ENCODE results near the gene BACH2. TPM values are rescaled to one million over a fixed set of nuclear protein-coding genes. Genes with fewer than 3 reads are reported as not detected.

BACH2 gene
- total and polyA plus RNA-seq, 10 of the 15 experiments (the other 5 are each of a cell fraction or from before 2014, with no cell fraction given) = 0.03 to 0.28 (median 0.04) TPM; not detected in 3

DNA sequence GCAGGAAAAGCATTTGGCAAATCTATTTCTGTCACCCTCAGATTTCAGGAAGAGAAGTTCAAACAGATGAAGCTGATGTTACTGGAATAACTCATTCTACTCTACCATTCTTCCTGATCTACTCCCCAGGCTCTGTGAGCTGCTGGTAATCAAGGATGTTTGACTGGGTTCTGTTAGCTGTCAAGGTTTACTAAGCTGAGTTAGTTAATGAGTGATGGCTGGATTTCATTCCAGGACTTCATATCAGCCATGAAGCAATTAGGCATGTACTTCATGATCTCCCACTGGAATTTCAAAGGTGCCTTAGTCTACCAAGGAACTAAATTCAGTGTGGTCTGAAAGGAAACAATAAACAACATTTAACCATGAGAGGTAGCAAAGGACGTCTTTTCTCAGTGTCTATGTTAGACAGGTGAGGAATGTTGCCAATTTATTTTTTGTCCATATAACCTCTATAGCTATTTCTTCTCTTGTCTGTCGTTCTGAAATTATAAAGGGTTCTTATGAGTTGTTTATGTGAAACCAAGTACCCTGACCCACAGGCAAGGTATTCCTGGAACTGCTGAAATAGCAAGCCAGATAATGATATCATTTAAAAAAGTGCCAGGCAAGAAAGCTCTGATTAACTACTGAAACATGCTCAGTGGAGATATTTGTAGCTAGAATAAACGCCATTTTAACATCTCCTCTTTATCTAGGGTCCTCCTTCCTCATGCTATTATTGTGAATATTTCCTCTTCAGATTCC lies 112.9 kb downstream of the BACH2 start:
- Histone ChIP-seq H3K9me3 (replicated peaks; ENCODE audit: control insufficient read depth, insufficient read depth, low read length) (peaks cover 3% of the 10 kb centered on the region; the same call in 2 of the 3 replicates), H3K36me3 (ENCODE audit: control insufficient read depth in 2 of 2, insufficient read depth in 2 of 2, low read length in 1 of 2) (no peaks in the 10 kb centered on the region), H3K4me1 (ENCODE audit: control insufficient read depth, insufficient read depth, low read length) (no peaks in the 10 kb centered on the region), H3K27me3 (replicated peaks in 1 of 2; ENCODE audit: control insufficient read depth in 2 of 2, insufficient read depth in 2 of 2, low read length in 1 of 2) (peaks cover 2 to 14% of the 10 kb centered on the region in 2 experiments; a peak in 3 of 4 replicates), H3K9ac (ENCODE audit: control insufficient read depth, insufficient read depth, low read length) (no peak overlapping the region), H2AFZ (ENCODE audit: control insufficient read depth, low read depth, low read length) (no peak overlapping the region), H3K4me2 (ENCODE audit: control insufficient read depth, insufficient read depth) (no peak overlapping the region), H3K27ac (ENCODE audit: control insufficient read depth, insufficient read depth) (no peak overlapping the region), H3K4me3 (no peak overlapping the region), H3K79me2 (ENCODE audit: control insufficient read depth, insufficient read depth, low read length) (no peaks in the 10 kb centered on the region), H4K20me1 (ENCODE audit: control insufficient read depth, insufficient read depth) (no peaks in the 10 kb centered on the region; the same call in 1 of the 2 replicates)
- no peak for ATAC-seq
- WGBS (ENCODE audit: insufficient coverage, insufficient replicate concordance, low lambda C conversion rate, missing lambda C conversion rate) = 3% methylated on average over 3 of the region's 3 CpGs
- no peak for DNase-seq (ENCODE audit: low read depth, low spot score)
- SMC1A ChIA-PET (ENCODE audit: uncharacterized antibody, unreplicated experiment) = interaction anchor here (0.8 to 1.4 kb wide), 4 partner anchors 11 to 243 kb away, joined by 3 to 4 read pairs (median 3); no protein-coding TSS in a partner anchor
- TF ChIP-seq FOXK2 (IDR thresholded peaks at IDR 0.05) = no peak
- TF ChIP-seq, protein P1, sequence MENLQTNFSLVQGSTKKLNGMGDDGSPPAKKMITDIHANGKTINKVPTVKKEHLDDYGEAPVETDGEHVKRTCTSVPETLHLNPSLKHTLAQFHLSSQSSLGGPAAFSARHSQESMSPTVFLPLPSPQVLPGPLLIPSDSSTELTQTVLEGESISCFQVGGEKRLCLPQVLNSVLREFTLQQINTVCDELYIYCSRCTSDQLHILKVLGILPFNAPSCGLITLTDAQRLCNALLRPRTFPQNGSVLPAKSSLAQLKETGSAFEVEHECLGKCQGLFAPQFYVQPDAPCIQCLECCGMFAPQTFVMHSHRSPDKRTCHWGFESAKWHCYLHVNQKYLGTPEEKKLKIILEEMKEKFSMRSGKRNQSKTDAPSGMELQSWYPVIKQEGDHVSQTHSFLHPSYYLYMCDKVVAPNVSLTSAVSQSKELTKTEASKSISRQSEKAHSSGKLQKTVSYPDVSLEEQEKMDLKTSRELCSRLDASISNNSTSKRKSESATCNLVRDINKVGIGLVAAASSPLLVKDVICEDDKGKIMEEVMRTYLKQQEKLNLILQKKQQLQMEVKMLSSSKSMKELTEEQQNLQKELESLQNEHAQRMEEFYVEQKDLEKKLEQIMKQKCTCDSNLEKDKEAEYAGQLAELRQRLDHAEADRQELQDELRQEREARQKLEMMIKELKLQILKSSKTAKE (IDR thresholded peaks at IDR 0.05; ENCODE audit: low read depth, poor library complexity, severe bottlenecking) = no peak
- TF ChIP-seq MXI1 (IDR thresholded peaks at IDR 0.05; ENCODE audit: low read depth, low read length) = no peak
- no peak for TF ChIP-seq SREBF1 (IDR thresholded peaks at IDR 0.05; ENCODE audit: low read length)
- TF ChIP-seq SIX5 (IDR thresholded peaks at IDR 0.05; ENCODE audit: low read depth, low read length, severe bottlenecking) = no peak
- no peak for TF ChIP-seq CREM (IDR thresholded peaks at IDR 0.05; ENCODE audit: low read depth)
- TF ChIP-seq, protein P2, sequence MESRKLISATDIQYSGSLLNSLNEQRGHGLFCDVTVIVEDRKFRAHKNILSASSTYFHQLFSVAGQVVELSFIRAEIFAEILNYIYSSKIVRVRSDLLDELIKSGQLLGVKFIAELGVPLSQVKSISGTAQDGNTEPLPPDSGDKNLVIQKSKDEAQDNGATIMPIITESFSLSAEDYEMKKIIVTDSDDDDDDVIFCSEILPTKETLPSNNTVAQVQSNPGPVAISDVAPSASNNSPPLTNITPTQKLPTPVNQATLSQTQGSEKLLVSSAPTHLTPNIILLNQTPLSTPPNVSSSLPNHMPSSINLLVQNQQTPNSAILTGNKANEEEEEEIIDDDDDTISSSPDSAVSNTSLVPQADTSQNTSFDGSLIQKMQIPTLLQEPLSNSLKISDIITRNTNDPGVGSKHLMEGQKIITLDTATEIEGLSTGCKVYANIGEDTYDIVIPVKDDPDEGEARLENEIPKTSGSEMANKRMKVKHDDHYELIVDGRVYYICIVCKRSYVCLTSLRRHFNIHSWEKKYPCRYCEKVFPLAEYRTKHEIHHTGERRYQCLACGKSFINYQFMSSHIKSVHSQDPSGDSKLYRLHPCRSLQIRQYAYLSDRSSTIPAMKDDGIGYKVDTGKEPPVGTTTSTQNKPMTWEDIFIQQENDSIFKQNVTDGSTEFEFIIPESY (IDR thresholded peaks at IDR 0.05) = no peak
- TF ChIP-seq SREBF2 (IDR thresholded peaks at IDR 0.05; ENCODE audit: low read length) = no peak
- no peak for TF ChIP-seq CEBPB (IDR thresholded peaks at IDR 0.05; ENCODE audit: borderline replicate concordance in 1 of 2, low read depth in 2 of 2, low read length in 2 of 2)
- TF ChIP-seq YBX1 (IDR thresholded peaks at IDR 0.05) = no peak
- no peak for TF ChIP-seq HDAC2 (IDR thresholded peaks at IDR 0.05)
- no peak for TF ChIP-seq MLLT1 (IDR thresholded peaks at IDR 0.05)
- no peak for TF ChIP-seq MEF2B (IDR thresholded peaks at IDR 0.05; ENCODE audit: partially characterized antibody, poor library complexity, severe bottlenecking)
- TF ChIP-seq, protein P3, sequence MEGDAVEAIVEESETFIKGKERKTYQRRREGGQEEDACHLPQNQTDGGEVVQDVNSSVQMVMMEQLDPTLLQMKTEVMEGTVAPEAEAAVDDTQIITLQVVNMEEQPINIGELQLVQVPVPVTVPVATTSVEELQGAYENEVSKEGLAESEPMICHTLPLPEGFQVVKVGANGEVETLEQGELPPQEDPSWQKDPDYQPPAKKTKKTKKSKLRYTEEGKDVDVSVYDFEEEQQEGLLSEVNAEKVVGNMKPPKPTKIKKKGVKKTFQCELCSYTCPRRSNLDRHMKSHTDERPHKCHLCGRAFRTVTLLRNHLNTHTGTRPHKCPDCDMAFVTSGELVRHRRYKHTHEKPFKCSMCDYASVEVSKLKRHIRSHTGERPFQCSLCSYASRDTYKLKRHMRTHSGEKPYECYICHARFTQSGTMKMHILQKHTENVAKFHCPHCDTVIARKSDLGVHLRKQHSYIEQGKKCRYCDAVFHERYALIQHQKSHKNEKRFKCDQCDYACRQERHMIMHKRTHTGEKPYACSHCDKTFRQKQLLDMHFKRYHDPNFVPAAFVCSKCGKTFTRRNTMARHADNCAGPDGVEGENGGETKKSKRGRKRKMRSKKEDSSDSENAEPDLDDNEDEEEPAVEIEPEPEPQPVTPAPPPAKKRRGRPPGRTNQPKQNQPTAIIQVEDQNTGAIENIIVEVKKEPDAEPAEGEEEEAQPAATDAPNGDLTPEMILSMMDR (IDR thresholded peaks at IDR 0.05 in 2 of 3, conservative IDR thresholded peaks at IDR 0.05 in 1 of 3; ENCODE audit: control insufficient read depth in 2 of 3, extremely low read depth in 1 of 3, insufficient read depth in 1 of 3, low read depth in 3 of 3, low read length in 3 of 3) = no peak
- RAD21 ChIA-PET (ENCODE audit: unreplicated experiment) = no interaction called here
- in situ Hi-C loops (cut with MboI) = no loop called here
- FAIRE-seq = no peak
- POLR2A ChIA-PET = no interaction called here
- CTCF ChIA-PET = no interaction called here
- intact Hi-C loops (cut with micrococcal nuclease; ENCODE audit: unreplicated experiment) = no loop called here
- no TSS peak for BruUV-seq (replicated peaks)
